ENCODE measurements around the gene CKAP5.

DNA sequence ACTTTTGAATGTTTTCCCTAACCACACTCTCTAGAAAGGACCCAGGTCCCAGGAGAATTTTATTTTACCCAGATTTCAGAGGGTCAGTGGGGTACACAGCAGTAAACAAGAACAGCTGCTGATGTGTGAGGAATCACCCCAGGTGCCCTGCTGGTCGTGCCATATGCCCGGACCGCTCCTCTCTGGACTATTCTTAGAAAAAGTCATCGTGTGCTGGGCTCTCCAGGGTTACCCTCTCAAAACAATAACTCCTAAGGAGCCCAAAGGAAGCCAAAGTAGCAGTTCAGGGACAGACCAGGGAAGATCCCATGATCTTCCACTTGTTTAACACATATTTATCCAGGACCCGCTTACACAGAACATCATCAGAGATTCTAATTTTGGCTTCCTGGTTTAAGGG is 42.6 kb upstream of the CKAP5 start:
- TF ChIP-seq, protein P1, sequence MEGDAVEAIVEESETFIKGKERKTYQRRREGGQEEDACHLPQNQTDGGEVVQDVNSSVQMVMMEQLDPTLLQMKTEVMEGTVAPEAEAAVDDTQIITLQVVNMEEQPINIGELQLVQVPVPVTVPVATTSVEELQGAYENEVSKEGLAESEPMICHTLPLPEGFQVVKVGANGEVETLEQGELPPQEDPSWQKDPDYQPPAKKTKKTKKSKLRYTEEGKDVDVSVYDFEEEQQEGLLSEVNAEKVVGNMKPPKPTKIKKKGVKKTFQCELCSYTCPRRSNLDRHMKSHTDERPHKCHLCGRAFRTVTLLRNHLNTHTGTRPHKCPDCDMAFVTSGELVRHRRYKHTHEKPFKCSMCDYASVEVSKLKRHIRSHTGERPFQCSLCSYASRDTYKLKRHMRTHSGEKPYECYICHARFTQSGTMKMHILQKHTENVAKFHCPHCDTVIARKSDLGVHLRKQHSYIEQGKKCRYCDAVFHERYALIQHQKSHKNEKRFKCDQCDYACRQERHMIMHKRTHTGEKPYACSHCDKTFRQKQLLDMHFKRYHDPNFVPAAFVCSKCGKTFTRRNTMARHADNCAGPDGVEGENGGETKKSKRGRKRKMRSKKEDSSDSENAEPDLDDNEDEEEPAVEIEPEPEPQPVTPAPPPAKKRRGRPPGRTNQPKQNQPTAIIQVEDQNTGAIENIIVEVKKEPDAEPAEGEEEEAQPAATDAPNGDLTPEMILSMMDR (conservative IDR thresholded peaks at IDR 0.05) = no peak
- TF ChIP-seq ZFX (IDR thresholded peaks at IDR 0.05) = no peak
